ENCODE results near the gene ATP5F1B. TPM values are rescaled to one million over a fixed set of nuclear protein-coding genes. Genes with fewer than 3 reads are reported as not detected.

ATP5F1B gene
- 100 to 1,000 TPM; 323 to 838 (median 466) TPM for total RNA-seq

DNA sequence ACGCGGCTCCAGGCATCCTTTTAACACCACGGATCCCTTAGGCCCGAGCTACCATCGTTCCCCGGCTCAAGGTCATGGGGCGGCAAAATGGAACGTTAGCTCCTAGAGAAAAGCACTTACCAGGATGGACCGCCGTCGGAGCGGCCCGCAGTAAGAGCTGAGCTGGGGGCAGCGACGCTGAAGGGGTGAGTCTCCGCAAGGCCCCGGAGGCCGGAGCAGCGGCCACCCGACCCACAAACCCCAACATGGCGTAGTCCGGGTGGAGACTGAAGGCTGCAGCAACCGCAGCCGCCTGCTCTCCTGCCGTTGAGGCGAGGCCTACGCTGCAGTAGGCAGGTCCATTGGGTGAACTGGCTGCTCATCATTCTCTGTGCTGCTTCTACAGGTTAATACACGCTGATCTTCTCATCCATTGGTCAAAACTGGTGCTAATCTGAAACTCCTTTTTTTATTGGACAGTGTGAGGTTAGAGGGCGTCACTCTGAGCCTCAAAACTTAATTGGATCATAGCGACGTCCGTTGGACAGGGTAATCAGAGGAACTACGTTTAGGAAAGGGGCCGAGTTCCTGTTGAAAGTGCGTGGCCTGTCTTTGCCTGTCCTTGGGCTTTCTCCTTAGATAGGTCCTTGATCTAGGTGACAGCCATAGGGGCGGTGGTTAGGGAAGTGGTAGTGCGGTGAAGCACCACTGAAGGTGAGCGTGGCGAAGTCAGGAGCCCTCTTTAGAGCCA lies at the start of gene ATP5F1B:
Gene ATP5F1B, minus strand, starts transcription at position 268 of the 730 bp plus-strand sequence. Its CDS starts 21 bp downstream, at position 247.
- TF ChIP-seq, protein P1, sequence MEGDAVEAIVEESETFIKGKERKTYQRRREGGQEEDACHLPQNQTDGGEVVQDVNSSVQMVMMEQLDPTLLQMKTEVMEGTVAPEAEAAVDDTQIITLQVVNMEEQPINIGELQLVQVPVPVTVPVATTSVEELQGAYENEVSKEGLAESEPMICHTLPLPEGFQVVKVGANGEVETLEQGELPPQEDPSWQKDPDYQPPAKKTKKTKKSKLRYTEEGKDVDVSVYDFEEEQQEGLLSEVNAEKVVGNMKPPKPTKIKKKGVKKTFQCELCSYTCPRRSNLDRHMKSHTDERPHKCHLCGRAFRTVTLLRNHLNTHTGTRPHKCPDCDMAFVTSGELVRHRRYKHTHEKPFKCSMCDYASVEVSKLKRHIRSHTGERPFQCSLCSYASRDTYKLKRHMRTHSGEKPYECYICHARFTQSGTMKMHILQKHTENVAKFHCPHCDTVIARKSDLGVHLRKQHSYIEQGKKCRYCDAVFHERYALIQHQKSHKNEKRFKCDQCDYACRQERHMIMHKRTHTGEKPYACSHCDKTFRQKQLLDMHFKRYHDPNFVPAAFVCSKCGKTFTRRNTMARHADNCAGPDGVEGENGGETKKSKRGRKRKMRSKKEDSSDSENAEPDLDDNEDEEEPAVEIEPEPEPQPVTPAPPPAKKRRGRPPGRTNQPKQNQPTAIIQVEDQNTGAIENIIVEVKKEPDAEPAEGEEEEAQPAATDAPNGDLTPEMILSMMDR (IDR thresholded peaks at IDR 0.05; ENCODE audit: low read depth): no peak

DNA sequence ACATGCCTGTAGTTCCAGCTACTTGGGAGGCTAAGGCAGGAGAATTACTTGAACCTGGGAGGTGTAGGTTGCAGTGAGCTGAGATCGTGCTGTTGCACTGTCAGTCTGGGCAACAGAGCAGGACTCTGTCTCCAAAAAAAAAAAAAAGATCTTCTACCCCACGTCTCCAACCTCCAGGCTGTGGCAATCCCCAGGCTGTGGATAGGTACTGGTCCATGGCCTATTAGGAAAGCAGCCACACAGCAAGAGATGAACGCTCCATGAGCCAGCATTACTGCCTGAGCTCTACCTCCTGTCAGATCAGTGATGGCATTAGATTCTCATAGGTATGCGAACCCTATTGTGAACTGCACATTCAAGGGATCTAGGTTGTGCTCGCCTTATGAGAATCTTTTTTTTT lies 48.4 kb upstream of the ATP5F1B start:
- TF ChIP-seq, protein P1 (IDR thresholded peaks at IDR 0.05; ENCODE audit: low read depth): no peak

DNA sequence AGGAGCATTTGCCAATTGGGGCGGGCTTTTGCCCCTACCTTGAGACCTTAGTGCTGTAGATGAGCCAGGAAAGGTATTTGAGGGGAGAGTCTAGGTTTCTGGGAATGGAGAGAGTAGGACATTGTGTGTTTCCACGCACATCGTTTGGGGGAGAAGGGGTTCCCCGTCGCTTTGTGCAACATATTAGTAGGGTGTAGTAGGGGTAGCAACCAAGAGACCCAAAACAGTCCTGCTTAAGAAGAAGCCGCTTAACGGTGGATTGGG lies 43.0 kb upstream of the ATP5F1B start:
- TF ChIP-seq, protein P1 (IDR thresholded peaks at IDR 0.05; ENCODE audit: low read depth): no peak

DNA sequence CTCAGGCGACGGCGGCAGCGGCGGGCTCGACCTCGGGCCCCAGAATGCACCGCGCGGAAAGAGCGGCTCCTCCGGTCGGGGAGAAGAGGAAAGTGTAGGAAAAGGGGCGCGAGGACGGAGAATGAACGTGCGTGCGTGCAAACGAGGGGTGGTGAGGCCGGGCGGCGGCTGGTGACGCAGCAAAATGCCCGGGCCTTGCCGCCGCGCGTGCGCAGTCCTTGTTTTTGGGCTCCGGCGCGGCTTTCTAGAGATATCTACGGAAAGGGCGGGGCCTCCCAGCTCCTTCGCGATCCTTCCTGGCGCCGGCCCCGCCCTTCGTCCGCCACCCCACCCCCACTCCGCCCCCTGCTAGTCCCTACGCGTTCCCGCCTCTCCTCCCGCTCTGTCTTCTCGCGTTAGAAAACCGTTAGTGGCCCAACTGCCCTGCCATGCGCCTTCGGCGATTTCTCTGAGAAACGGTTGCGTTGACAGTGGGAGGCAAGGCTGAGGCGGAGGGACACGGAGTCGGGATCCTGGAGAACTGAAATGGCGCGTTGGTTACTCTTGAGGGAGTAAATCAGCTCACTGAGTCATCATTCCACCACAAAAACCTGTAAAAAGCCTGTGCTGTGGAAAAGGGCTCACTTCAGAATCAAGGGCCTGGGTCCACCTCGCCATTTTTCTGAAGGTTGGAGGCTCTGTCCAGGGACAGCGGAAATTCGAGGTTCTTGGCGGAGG lies 42.5 kb upstream of the ATP5F1B start, which contains the start of gene PTGES3:
Gene PTGES3, minus strand, starts transcription at position 156 of the 717 bp plus-strand sequence. CDS start 285 bp downstream, outside the sequence.
- TF ChIP-seq, protein P1 (IDR thresholded peaks at IDR 0.05; ENCODE audit: low read depth): no peak

DNA sequence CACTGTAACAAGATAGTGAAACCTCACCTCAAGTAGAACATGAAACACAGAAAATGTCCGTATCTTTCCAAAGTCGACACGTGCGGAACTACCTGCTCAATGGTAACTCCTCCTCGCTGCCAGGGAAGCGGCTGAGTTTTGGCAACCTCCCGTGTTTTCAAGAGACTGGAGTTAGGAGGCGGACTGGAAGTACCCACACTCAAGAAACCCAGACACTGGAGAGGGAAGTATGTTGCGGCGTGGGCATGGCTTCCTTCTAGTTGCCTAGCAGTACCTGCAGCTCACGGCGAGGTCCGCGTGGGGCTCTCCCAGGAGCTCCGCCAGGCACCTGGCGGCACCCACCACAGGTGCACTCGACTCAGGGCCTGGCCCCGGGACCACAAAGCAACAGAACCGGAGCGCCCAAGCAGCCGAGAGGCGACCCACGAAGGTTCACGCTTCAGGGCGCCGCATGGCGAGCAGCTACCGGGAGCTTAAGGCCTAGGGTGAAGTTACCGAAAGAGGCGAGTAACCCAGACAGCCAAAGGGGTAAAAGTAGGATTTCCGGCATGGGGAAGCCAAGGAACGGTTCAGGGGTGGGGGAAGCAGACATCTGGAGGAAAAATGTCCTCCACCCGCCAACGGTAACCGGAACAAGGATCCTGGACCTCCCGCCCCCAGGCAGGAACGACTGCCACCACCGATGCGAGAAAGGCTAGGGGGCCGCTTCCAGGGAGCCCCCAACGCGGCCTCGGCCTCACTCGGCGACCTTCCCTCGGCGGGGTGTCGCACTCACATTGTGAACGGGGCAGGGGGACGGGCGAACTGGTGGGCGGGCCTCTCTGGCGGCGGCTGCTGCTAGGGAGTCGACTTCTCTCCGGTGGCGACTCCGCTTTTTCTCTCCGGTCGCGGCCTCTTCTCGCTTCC lies 41.7 kb upstream of the ATP5F1B start:
- TF ChIP-seq, protein P1 (IDR thresholded peaks at IDR 0.05; ENCODE audit: low read depth): no peak

DNA sequence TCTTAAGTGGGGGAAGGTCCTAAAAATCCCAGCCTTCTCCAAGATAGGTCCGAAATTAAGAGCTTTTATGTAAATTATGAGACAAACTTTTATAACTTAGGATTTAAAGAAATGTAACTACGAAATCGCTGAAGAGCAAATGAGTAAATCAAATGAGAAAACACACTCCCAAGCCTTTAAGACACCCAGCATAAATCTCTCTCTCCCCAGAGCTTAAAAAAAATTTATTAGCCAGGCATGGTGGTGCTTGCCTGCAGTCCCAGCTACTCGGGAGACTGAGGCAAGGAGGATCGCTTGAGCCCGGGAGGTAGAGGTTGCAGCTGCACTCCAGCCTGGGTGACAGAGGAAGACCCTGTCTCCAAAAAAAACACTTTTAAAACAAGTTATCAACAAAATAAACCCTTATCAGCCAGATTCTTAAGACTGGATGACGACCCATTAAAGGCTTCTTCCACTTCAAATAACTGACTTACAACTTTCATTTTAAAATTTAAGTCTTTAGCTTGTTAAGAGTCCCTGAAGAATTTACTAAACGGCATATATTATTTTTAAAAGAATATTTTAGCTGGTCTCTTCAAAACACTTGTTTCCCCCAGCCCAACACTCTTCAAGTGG lies 39.1 kb upstream of the ATP5F1B start:
- TF ChIP-seq, protein P1 (IDR thresholded peaks at IDR 0.05; ENCODE audit: low read depth): no peak

Data from subcutaneous adipose tissue (tissue), 4 donors.